Endothelial cell of umbilical vein (primary cell): ENCODE measurements around the gene CRLF3. TPM values are rescaled to one million over a fixed set of nuclear protein-coding genes. Genes with fewer than 3 reads are reported as not detected.

Experiments
- BruUV-seq: library from RNA; stranded (reverse); fragments of 400-500 nt; replicated peaks from 2 replicates; lab custom pipeline; 2021; lab: Mats Ljungman, UMichigan
- CTCF ChIA-PET: fragments of 300-600, 350-600 bp; sonication (Branson Sonifier 250); formaldehyde crosslinking; loops from one replicate; lab custom pipeline; 2021; ENCODE audit warnings: antibody characterized with exemption, inconsistent platforms; lab: Charles Lee
- POLR2A ChIA-PET: fragments of 300-600, 350-600 bp; sonication (Branson Sonifier 250); formaldehyde crosslinking; loops from one replicate; lab custom pipeline; 2021; ENCODE audit warnings: antibody characterized with exemption, inconsistent platforms; lab: Charles Lee
- DNase-seq: peaks from one replicate; pipeline ENCODE4 v3.0.0-alpha.2; 2011; ENCODE audit warnings: low read depth, low spot score
- FAIRE-seq: peaks from 2 replicates; lab custom pipeline; 2011; peaks lifted over from hg19 to GRCh38; lab: Jason Lieb, UNC
- H2AFZ ChIP-seq: 2 replicates; pipeline ENCODE4 v1.6.0; 2012; ENCODE audit warnings: low read depth, low read length, control low read depth, inconsistent platforms
- H3K27ac ChIP-seq: 2 replicates; pipeline ENCODE4 v1.5.1; 2011; ENCODE audit warnings: low read depth, mild to moderate bottlenecking, control low read depth, low read length, moderate library complexity; ENCODE audit not compliant: insufficient read depth
- H3K27me3 ChIP-seq, 2 experiments: 2 replicates each; pipeline versions ENCODE4 v1.6.0 to v1.6.1; 2011; ENCODE audit warnings: low read length in 2 of 2, mixed read lengths in 1 of 2; ENCODE audit not compliant: control insufficient read depth in 2 of 2, insufficient read depth in 2 of 2
- H3K36me3 ChIP-seq, 2 experiments: 2 replicates in 1 of 2; 3 replicates in 1 of 2; pipeline ENCODE4 v1.5.1; 2011; ENCODE audit warnings: low read length in 2 of 2, mild to moderate bottlenecking in 1 of 2, moderate library complexity in 1 of 2; ENCODE audit not compliant: control insufficient read depth in 2 of 2, insufficient read depth in 2 of 2; ENCODE audit errors: extremely low read depth in 1 of 2
- H3K4me1 ChIP-seq: 3 replicates; pipeline ENCODE4 v1.5.1; 2011; ENCODE audit warnings: mild to moderate bottlenecking, low read length; ENCODE audit not compliant: control insufficient read depth, insufficient read depth; ENCODE audit errors: extremely low read depth
- H3K4me2 ChIP-seq: 2 replicates; pipeline ENCODE4 v1.6.1; 2011; ENCODE audit warnings: low read length, control low read depth, mixed read lengths; ENCODE audit not compliant: insufficient read depth
- H3K4me3 ChIP-seq, 3 experiments: fragments of 200-600 bp in 1 of 3; sonication (generic), shearing (Covaris generic) in 1 of 3; replicated peaks in 1 of 3; 2 replicates each; pipeline ENCODE4 v1.5.1; 2011 to 2016; ENCODE audit warnings: control low read depth in 3 of 3, low read length in 3 of 3, mild to moderate bottlenecking in 2 of 3, inconsistent platforms in 1 of 3, low read depth in 1 of 3, moderate library complexity in 1 of 3; ENCODE audit not compliant: insufficient read depth in 1 of 3
- H3K79me2 ChIP-seq: 2 replicates; pipeline ENCODE4 v1.6.0; 2012; ENCODE audit warnings: low read length, inconsistent platforms; ENCODE audit not compliant: control insufficient read depth, insufficient read depth
- H3K9ac ChIP-seq: replicated peaks from 2 replicates; pipeline ENCODE3; 2011; ENCODE audit warnings: low read length, control low read depth; ENCODE audit not compliant: insufficient read depth; ENCODE audit errors: extremely low read depth
- H3K9me1 ChIP-seq: replicated peaks from 3 replicates; pipeline ENCODE4 v1.6.0; 2011; ENCODE audit warnings: mild to moderate bottlenecking, low read length; ENCODE audit not compliant: control insufficient read depth, insufficient read depth; ENCODE audit errors: extremely low read depth
- H3K9me3 ChIP-seq: replicated peaks from 2 replicates; pipeline ENCODE4 v1.5.1; 2012; ENCODE audit warnings: low read length, inconsistent platforms; ENCODE audit not compliant: control insufficient read depth, insufficient read depth
- H4K20me1 ChIP-seq: replicated peaks from 2 replicates; pipeline ENCODE3; 2011; ENCODE audit warnings: mild to moderate bottlenecking, low read length; ENCODE audit not compliant: control insufficient read depth, insufficient read depth; ENCODE audit errors: extremely low read depth
- CTCF ChIP-seq, 2 donors: IDR thresholded peaks; 1 replicate in 1 of 2; 2 replicates in 1 of 2; pipeline ENCODE4 v1.5.1; 2011; ENCODE audit warnings: low read length in 2 of 2, mild to moderate bottlenecking in 2 of 2, moderate library complexity in 2 of 2, control low read depth in 1 of 2, inconsistent platforms in 1 of 2, low read depth in 1 of 2; ENCODE audit not compliant: insufficient read depth in 1 of 2; ENCODE audit errors: extremely low read depth in 1 of 2
- EZH2 ChIP-seq: IDR thresholded peaks from 2 replicates; pipeline ENCODE4 v1.6.1; 2012; ENCODE audit warnings: borderline replicate concordance, low read depth, mild to moderate bottlenecking, moderate library complexity, low read length, inconsistent platforms; ENCODE audit not compliant: severe bottlenecking
- FOS ChIP-seq: IDR thresholded peaks from 2 replicates; pipeline ENCODE4 v1.6.1; 2011; ENCODE audit warnings: mild to moderate bottlenecking, low read length, moderate library complexity, borderline replicate concordance; ENCODE audit not compliant: insufficient read depth
- GATA2 ChIP-seq: IDR thresholded peaks from 2 replicates; pipeline ENCODE4 v1.7.0; 2011; ENCODE audit warnings: low read depth, mild to moderate bottlenecking, moderate library complexity, mixed read lengths, low read length; ENCODE audit not compliant: insufficient read length, insufficient read depth
- JUN ChIP-seq: IDR thresholded peaks from 2 replicates; pipeline ENCODE4 v1.6.1; 2011; ENCODE audit warnings: borderline replicate concordance, low read depth; ENCODE audit not compliant: insufficient read length, insufficient read depth
- MAX ChIP-seq: IDR thresholded peaks from 2 replicates; pipeline ENCODE4 v1.6.1; 2011; ENCODE audit not compliant: insufficient read depth, insufficient read length
- MYC ChIP-seq: IDR thresholded peaks from one replicate; pipeline ENCODE4 v1.6.1; 2011; ENCODE audit warnings: mild to moderate bottlenecking, low read depth, low read length
- POLR2A ChIP-seq: IDR thresholded peaks from 2 replicates; pipeline ENCODE4 v1.6.1; 2012; ENCODE audit warnings: low read depth, mild to moderate bottlenecking, control low read depth, low read length
- POLR2AphosphoS5 ChIP-seq: IDR thresholded peaks from 2 replicates; pipeline ENCODE4 v1.6.1; 2012; ENCODE audit warnings: low read depth, mild to moderate bottlenecking, control low read depth, low read length, moderate library complexity; ENCODE audit not compliant: insufficient read depth
- dilution Hi-C: fragments of 300-500 bp; cut with MboI; formaldehyde crosslinking; loops from one replicate; pipeline ENCODE4 v1.15.0; 2019; ENCODE audit warnings: low sequenced_read_pairs; ENCODE audit not compliant: extremely low pct_ligation_motif_present
- intact Hi-C: fragments of 100-400 bp; cut with micrococcal nuclease; formaldehyde crosslinking; loops from one replicate; pipeline ENCODE4 v1.10.0; 2022
- polyA plus RNA-seq, 4 experiments: library from polyadenylated mRNA; depleted of rRNA in 3 of 4; stranded (reverse) in 3 of 4; unstranded in 1 of 4; fragments of >200 nt; gene quantifications; 2 replicates each; pipeline versions ENCODE4 v1.2.1 to v1.2.3, GENCODE V29; 2011 to 2012; ENCODE audit warnings: missing spikeins in 1 of 4
- total RNA-seq: library from RNA; stranded (reverse); gene quantifications from 2 replicates; pipeline ENCODE4 v1.2.3, GENCODE V29; 2021

The CRLF3 gene
- total and polyA plus RNA-seq, 2 donors (not counting 3 experiments of a cell fraction or from before 2014, with no cell fraction given) = 10.1 to 15.4 TPM

GRCh38 chr17:30829022-30829421 lies 4.5 kb upstream of the CRLF3 start:
- H3K9me3 ChIP-seq = no peaks in the 10 kb centered on the region
- H3K27me3 ChIP-seq = no peaks in the 10 kb centered on the region
- BruUV-seq = no TSS peak
- no peaks in the 10 kb centered on the region for H3K36me3 ChIP-seq
- H3K79me2 ChIP-seq = peaks cover 21% of the 10 kb centered on the region
- H3K27ac ChIP-seq = no peak overlapping the region
- no peak for TF ChIP-seq CTCF (IDR thresholded peaks at IDR 0.05; ENCODE audit: extremely low read depth in 1 of 2, insufficient read depth in 1 of 2, low read depth in 1 of 2, low read length in 2 of 2)
- no peak for TF ChIP-seq MYC
- no peak for TF ChIP-seq POLR2A
- TF ChIP-seq GATA2 = no peak
- no peak for TF ChIP-seq JUN
- no peak for TF ChIP-seq POLR2AphosphoS5
- no peak for TF ChIP-seq EZH2
- no peak for TF ChIP-seq MAX
- TF ChIP-seq FOS = no peak
- no peak for DNase-seq
- intact Hi-C loops (no loop called here), dilution Hi-C loops (no loop called here)
- H3K4me2 ChIP-seq = no peak overlapping the region
- no peak overlapping the region for H2AFZ ChIP-seq
- CTCF ChIA-PET = no interaction called here
- FAIRE-seq = no peak
- H3K4me1 ChIP-seq = peaks cover 18% of the 10 kb centered on the region
- POLR2A ChIA-PET = no interaction called here
- no peak overlapping the region for H3K9ac ChIP-seq
- H3K4me3 ChIP-seq = no peak overlapping the region
- no peaks in the 10 kb centered on the region for H3K9me1 ChIP-seq
- no peaks in the 10 kb centered on the region for H4K20me1 ChIP-seq
